Panc1 (cell line): ENCODE measurements around the gene RAB40A.

Source experiments
- TCF7L2 ChIP-seq: IDR thresholded peaks from 2 replicates; pipeline ENCODE4 v1.6.1; 2011; ENCODE audit warnings: mild to moderate bottlenecking, low read depth, low read length, inconsistent platforms
- TF ChIP-seq, protein P1 (sequence below): fragments of 450-650 bp; IDR thresholded peaks from 2 replicates; pipeline ENCODE4 v1.5.1; 2017; ENCODE audit warnings: mild to moderate bottlenecking

DNA sequence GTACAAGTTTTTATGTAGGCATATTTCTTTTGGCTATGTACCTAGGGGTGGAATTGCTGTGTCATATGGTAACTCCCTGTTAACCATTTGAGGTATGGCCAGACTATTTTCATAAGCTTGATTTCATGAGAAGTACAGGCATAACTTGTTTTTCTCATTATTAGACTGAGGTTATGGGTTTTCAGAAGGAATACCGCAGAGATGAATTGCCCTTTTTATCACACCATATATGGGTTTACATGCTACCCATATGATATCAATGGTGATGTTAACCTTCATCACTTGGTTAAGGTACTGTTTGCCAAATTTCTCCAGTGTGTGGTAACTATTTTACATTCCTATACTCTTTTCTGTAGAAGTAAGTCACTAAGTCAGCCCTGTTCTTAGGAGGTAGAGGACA lies 23.5 kb downstream of the RAB40A start:
- TF ChIP-seq, protein P1, sequence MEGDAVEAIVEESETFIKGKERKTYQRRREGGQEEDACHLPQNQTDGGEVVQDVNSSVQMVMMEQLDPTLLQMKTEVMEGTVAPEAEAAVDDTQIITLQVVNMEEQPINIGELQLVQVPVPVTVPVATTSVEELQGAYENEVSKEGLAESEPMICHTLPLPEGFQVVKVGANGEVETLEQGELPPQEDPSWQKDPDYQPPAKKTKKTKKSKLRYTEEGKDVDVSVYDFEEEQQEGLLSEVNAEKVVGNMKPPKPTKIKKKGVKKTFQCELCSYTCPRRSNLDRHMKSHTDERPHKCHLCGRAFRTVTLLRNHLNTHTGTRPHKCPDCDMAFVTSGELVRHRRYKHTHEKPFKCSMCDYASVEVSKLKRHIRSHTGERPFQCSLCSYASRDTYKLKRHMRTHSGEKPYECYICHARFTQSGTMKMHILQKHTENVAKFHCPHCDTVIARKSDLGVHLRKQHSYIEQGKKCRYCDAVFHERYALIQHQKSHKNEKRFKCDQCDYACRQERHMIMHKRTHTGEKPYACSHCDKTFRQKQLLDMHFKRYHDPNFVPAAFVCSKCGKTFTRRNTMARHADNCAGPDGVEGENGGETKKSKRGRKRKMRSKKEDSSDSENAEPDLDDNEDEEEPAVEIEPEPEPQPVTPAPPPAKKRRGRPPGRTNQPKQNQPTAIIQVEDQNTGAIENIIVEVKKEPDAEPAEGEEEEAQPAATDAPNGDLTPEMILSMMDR: no peak
- TF ChIP-seq TCF7L2: no peak
